ENCODE measurements around the gene FBXW9.
"Not testable (repeated sequence)": the region's sequence is repeated elsewhere in the genome, so short reads cannot be mapped to it uniquely, and the experiment has no call there.

The FBXW9 gene

GRCh38 chr19:12715102-12715501 lies 18.7 kb upstream of the FBXW9 start:
- DNase-seq = no peak

- DNase-seq = not testable (repeated sequence)
Observed at GRCh38 chr19:12713304-12713703, 16.9 kb upstream of the FBXW9 start.

DNA sequence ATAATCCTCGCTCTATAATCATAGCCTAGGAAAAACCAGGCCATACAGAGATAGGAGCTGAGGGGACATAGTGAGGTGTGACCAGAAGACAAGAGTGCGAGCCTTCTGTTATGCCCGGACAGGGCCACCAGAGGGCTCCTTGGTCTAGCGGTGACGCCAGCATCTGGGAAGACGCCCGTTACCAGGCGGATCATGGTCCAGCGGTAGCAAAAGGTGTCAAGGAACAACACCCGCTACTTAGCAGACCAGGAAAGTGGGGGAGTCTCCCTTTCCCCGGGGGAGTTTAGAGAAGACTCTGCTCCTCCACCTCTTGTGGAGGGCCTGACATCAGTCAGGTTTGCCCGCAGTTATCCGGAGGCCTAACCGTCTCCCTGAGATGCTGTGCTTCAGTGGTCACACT lies 15.6 kb upstream of the FBXW9 start:
- peak; percentile 13 for DNase-seq

DNA sequence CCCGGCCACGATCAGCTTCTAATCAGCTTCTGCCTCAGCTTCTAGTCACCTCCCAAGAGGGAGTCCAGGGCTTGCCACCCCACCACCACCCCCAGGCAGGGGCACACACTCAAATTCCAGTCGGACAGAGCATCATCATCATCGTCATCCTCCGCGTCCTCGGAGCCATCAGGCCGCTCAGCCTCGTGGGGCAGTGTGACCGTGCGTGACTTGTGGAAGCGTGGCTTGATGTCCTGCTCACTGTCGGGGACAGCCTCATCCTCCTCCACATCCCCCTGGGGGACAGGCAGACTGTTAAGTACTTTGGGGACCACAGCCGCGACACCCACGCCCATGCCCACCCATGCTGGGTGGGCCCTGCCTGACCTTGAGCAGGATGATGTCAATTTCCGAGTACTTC lies 14.8 kb upstream of the FBXW9 start:
- no peak for DNase-seq

DNA sequence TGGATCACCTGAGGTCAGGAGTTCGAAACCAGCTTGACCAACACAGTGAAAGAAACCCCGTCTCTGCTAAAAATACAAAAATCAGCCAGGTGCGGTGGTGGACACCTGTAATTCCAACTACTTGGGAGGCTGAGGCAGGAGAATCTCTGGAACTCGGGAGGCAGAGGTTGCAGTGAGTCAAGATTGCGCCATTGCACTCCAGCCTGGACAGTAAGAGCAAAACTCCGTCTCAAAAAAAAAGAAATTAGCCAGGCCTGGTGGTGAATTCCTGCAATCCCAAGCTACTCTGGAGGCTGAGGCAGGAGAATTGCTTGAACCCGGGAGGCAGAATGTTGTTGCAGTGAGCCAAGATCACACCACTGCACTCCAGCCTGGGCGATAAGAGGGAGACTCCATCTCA lies 12.2 kb upstream of the FBXW9 start:
- no peak for DNase-seq

DNA sequence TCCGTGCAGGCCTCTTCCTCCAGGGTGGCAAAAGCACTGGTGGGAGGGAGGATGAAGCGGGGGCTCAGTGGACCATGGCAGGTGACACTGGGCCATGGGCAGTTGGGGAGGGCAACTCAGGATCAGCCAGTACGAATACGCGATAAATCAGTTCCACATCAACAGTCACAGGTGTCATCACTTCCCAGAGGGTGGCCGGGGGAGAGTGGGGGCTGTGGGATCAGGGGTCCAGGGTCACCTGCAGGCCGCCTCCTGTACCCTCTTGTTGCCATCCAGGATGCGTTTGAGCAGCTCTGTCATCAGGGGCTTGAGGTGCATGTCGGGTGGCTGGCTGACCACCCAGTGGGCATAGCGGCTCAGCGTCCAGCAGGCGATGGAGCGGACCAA lies 9.9 kb upstream of the FBXW9 start:
- no peak for DNase-seq

DNA sequence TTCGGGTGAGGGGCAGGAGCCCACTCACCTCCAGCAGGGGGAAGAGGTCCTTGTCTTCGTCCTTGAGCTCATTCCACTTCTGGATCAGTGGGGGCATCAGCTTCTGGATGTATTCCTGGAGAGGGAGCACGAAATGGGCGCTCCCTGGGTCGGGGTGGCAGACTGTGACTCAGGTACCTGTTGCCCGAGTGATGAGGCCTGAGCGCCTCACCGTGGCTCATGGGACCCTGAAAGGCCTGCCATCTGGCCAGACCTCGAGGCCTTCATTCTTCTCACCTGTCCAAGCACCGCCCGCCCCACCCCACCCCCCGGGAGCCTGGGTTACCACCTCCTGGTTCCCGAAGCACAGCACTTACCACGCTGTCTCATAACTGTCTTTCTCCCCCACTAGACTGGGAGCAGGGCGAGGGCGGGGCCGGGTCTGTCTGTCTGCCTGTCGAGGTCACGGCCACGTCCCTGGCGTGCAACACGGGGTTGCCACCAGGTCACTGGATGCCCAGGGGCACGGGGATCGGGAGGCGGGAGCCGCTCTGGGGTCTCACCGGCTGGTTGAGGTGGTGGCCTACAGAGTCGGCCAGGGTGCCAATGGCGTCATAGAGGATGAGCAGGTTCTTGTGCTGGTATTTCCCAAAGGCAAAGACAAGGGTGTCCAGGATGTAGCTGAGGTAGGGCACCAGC lies 9.4 kb upstream of the FBXW9 start:
- DNase-seq = no peak

GRCh38 chr19:12705169-12705568 lies 8.7 kb upstream of the FBXW9 start:
- no peak for DNase-seq

GRCh38 chr19:12703046-12703445 lies 6.6 kb upstream of the FBXW9 start:
- peak; percentile 44 for DNase-seq

DNA sequence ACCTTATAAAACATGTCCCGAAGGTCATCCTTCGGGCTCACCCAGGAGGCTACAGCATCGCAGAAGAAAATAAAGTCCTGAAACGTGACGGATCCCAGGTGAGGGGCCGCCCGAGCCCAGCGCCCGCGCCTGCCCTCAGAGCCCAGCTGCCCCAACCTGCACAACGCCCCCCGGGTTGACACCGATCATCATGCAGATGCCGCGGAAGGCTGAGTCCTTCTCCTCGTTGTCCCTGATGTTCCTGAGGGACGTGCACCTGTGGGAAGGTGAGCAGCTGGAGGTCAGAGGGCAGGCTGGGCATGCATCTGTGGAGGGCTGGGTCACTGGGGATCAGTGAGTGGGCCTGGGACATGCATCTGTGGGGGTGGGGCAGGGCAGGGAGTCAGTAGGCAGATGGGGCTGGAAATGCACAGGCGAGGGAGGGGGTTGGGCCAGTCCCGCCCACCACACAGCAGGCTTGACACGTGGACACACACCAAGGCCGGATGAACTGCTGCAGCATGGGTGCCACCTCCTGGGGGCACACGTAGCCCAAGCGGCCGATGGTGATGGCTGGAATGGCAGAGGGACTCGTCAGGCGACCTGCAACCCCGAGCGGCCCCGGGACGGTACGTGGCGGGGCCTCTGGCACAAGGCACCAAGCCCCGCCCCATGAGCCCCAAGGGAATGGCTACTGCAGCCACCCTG lies 5.3 kb upstream of the FBXW9 start:
- DNase-seq = no peak

GRCh38 chr19:12698138-12698537 lies 1.7 kb upstream of the FBXW9 start:
- no peak for DNase-seq

- DNase-seq = not testable (repeated sequence)
Observed at GRCh38 chr19:12697425-12697824, 994 bp upstream of the FBXW9 start.

DNA sequence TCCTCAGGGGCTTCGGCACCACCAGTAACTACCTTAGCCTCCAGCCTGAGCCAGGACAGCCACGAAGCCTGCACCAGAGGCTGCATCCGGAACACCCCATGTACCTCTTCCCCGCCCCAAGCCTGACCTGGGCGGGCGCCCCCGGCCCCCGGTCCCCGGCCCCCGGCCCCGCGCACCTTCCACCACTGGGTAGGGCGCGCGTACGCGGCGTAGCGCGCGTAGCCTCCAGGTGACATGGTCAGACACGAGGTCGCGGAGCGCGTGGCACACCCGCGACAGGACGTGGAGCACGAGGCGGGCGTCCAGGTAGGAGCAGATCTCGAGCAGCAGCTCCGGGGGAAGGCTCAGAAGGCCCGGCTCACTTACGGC lies 450 bp downstream of the FBXW9 start:
- peak; percentile 39 for DNase-seq

- DNase-seq = no peak
Observed at GRCh38 chr19:12695514-12695913, 917 bp downstream of the FBXW9 start.

GRCh38 chr19:12695096-12695495 lies 1.3 kb downstream of the FBXW9 start:
- DNase-seq = peak; percentile 36

- no peak for DNase-seq
Observed at GRCh38 chr19:12694641-12695040, 1.8 kb downstream of the FBXW9 start.

GRCh38 chr19:12692960-12693359 lies 3.5 kb downstream of the FBXW9 start:
- no peak for DNase-seq

- DNase-seq = no peak
Observed at GRCh38 chr19:12689581-12690216, 6.7 kb downstream of the FBXW9 start.

DNA sequence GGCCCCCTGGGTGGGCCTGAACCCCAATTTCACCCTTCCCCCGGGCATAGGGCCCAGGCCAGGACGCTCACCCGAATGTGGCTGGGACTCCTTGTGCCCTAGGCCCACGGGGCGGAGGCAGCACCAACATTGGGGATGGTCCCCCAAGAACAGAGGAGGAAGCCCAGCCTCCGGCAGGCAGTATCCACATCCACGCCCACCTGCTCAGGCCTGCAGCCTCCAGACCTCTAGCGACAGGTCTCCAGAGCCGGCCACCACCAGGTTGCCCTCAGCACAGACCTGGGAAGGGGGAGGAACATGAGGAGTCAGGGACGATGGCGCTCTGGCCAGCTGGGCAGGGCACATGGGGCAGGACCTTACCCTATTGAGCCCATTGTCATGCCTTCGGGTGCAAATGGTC lies 7.4 kb downstream of the FBXW9 start:
- DNase-seq = no peak

DNA sequence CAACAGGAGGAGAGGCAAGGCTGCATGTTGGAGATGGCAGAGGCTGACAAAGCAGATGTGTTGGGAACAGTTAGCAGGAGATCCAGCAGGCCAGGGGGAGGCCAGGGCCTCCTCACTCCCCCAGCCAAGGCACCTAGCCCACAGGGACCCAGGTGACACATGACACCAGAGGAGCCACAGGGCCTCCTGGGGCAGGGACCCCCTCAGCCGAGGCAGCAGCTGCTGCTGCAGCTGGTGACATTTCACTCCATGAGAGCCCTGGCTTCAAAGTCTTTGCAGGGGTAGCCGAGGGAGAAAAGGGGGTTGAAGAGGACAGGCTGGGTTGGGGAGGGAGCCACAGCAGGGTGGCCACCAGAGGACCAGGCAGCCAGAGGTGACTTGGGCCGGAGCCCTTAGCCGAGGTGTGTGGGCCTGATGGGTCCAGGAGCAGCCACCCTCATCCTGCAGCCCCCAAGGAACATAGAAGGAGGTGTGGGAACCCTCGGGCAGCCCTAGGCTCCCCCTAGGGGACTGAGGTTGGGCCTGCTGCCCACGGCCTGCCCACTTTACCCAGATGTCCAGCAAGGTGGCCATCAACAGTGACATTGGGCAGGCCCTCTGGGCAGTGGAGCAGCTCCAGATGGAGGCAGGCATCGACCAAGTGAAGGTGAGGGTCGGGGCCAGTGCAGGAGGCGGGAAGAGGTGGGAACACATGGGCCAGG lies 8.8 kb downstream of the FBXW9 start, which contains the start of gene GNG14:
Gene GNG14, plus strand, starts transcription at position 503 of the 701 bp plus-strand sequence. Its CDS starts 51 bp downstream, at position 554.
- DNase-seq = no peak

DNA sequence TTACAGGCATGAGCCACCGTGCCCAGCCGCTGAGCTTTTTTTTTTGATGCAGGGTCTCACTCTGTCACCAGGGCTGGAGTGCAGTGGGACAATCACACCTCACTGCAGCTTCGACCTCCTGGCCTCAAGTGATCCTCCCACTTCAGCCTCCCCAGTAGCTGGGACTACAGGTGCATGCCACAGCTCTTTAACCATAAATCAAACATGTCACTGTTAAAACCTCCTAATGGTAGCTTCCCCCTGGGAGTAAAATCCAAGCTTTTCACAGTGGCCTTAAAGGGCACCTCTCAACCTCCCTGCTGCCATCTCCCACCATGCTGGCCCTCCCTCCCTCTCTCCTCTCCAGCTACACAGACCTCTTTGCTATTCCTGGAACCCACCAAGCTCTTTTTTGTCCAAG lies 10.6 kb downstream of the FBXW9 start:
- no peak for DNase-seq

DNA sequence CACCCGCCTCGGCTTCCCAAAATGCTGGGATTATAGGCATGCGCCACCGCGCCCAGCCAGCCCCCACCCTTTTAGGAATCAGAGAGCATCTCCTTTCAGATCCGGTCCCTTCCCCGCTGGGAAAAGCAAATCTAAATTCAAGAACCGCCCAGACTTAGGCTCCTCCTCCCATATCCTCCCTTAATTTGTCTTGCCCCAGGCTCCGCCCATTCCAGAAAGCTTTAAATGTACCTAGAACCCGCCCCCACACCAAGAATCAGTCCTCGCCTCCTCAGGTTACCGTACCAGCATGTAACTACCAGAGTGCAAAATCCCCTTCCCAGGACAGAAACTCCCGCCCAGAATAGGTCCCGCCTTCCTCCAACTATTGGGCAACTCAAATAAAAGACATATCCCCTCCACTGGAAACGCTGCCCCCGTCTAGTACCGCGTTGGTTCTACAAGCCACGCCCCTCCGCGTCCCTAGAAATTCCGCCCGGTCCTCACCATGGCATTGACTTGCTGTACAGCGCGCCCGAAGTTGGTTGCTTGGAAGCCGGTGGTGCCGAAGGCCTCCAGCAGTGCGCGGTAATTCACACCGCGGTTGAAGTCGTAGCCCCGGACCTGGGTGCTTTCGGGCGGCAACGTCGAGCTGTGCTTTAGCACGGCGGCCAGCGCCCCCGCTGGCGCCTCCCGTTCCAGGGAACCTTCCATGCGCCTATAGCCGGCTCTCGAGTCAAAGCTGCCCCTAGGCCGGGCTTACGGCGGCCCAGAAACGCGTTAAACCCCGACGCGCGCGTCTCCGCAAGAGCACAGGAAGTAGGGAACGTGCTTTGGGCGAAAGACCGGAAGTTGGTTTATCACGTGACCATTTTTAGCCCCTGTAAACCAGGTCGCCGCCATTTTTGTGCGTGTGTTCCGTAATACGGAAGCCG lies 15.1 kb downstream of the FBXW9 start, which contains the start of gene DHPS:
Gene DHPS, minus strand, starts transcription at position 807 of the 914 bp plus-strand sequence. Its CDS starts 114 bp downstream, at position 693.
- peak; percentile 96 for DNase-seq

All from activated CD4-positive, alpha-beta T cell treated with anti-CD3 and anti-CD28 coated beads, Interleukin-10, Interleukin-2, amounts not matched to agents 100 ng/mL and 50 ng/mL, durations not matched to agents 16 hours and 8 hours (primary cell).